GM13976 (cell line): ENCODE results near the gene RNF130.

Experiments
- DNase-seq: peaks from one replicate; pipeline ENCODE4 v3.0.0; 2012; ENCODE audit warnings: low spot score
- in situ Hi-C: fragments of 300-500 bp; cut with MboI; formaldehyde crosslinking; loops from one replicate; pipeline ENCODE4 v1.12.0; 2022; ENCODE audit warnings: low sequenced_read_pairs, mixed read lengths, inconsistent platforms; ENCODE audit not compliant: unreplicated experiment
- TF ChIP-seq, protein P1 (sequence below): IDR thresholded peaks from 2 replicates; pipeline ENCODE4 v1.5.1; 2012; ENCODE audit warnings: borderline replicate concordance, mild to moderate bottlenecking; ENCODE audit not compliant: insufficient read depth; ENCODE audit errors: extremely low read depth, missing control alignments, control extremely low read depth

RNF130 gene

DNA sequence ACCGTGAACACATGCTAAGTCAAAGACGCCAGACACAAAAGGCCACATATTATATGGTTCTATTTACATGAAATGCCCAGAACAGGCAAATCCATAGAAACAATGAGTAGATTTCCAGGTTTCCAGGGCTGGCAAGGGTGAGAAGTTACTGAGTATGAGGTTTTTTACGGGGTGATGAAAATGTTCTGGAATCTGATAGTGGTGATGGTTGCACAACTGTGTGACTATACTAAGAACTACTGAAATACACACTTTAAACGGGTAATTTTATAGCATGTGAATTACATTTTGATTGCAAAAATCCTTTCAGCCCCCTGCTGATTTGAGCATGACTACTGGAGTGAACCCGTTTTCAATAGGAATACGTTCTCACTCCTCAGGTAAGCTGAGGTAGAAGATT, 117.1 kb downstream of the RNF130 start:
- TF ChIP-seq, protein P1, sequence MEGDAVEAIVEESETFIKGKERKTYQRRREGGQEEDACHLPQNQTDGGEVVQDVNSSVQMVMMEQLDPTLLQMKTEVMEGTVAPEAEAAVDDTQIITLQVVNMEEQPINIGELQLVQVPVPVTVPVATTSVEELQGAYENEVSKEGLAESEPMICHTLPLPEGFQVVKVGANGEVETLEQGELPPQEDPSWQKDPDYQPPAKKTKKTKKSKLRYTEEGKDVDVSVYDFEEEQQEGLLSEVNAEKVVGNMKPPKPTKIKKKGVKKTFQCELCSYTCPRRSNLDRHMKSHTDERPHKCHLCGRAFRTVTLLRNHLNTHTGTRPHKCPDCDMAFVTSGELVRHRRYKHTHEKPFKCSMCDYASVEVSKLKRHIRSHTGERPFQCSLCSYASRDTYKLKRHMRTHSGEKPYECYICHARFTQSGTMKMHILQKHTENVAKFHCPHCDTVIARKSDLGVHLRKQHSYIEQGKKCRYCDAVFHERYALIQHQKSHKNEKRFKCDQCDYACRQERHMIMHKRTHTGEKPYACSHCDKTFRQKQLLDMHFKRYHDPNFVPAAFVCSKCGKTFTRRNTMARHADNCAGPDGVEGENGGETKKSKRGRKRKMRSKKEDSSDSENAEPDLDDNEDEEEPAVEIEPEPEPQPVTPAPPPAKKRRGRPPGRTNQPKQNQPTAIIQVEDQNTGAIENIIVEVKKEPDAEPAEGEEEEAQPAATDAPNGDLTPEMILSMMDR: no peak
- in situ Hi-C loops: no loop called here
- no peak for DNase-seq

DNA sequence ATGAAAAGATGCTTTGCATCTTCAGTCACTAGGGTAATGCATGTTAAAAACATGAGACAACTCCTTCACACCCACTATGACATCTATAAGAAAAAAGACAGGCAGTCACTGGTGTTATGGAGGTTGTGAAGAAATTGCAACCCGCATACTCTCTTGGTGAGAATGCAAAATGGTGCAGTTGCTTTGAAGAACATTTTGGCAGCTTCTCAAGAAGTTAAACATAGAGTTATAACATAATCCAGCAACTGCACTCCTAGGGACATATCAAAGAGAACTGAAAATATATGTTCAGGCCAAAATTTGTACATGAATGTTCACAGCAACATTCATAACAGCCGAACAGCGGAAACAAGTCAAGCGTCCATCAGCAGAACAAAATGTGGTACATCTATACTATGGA, 117.6 kb downstream of the RNF130 start:
- TF ChIP-seq, protein P1: no peak
- DNase-seq: no peak
- in situ Hi-C loops: no loop called here

DNA sequence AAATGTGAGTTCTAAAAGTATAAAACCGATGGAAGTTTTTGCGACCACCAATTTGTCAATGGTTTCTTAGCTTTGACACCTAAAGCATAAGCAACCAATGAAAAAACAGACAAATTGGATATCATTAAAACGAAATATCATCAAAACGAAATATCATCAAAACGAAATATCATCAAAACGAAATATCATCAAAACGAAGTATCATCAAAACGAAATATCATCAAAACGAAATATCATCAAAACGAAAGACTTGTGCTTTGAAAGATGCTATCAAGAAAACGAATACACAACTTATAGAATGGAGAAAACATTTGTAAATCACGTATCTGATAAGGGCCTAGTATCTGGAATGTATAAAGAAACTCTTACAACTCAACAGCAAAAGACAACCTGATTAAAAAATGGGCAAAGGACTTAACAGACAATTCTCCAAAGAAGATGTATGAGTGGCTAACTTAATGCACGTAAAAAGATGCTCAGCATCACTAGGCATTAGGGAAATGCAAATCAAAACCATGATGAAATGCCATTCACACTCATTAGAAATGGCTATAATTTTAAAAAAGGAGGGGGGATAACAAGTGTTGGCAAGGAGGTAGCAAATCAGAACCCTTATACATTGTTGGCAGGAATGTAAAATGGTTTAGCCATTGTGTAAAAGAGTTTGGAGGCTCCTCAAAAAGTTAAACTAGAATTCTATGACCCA, 134.4 kb downstream of the RNF130 start:
- TF ChIP-seq, protein P1: no peak
- DNase-seq: no peak
- in situ Hi-C loops: no loop called here

DNA sequence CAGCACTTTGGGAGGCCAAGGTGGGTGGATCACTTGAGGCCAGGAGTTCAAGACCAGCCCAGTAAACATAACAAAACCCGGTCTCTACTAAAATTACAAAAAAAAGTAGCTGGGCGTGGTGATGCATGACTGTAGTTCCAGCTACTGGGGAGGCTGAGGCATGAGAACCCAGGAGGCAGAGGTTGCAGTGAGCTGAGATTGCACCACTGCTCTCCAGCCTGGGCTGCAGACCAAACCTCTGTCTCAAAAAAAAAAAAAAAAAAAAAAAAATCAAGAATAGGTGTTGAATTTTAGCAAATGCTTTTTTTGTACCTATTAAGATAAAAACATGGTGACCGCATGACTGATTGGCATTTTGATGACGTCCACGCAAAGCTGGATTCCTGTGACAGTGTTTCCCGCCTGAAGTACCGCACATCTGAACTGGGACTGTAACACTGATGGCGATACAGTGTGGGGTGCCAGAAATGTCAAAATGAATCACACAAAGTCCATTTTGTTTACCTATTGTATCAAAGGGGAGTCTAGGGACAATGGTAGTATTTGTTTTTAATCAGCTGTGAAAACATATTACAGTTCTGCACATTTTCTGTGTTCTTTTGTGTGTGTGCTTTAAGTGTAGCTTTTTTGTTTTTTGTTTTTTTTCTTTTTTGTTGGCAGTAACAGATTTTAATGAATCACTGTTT, 140.6 kb downstream of the RNF130 start:
- TF ChIP-seq, protein P1: no peak
- no peak for DNase-seq
- in situ Hi-C loops: no loop called here

DNA sequence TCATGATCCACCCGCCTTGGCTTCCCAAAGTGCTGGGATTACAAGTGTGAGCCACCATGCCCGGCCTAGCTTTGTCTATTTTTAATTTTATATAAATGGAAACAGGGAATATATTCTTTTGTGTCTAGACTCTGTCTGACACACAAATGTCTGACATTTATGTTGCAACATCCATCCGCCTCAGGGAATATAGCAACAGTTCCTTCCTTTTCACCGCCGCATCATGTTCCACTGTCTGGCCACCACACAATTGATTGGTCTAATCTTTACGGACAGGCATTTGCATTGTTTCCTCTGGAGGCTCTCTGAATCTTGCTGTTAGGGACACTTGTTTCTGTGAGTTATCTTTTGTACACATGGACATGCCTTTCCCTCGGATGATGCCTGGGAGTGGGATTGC, 143.7 kb downstream of the RNF130 start:
- in situ Hi-C loops: no loop called here
- TF ChIP-seq, protein P1: no peak
- DNase-seq: no peak

DNA sequence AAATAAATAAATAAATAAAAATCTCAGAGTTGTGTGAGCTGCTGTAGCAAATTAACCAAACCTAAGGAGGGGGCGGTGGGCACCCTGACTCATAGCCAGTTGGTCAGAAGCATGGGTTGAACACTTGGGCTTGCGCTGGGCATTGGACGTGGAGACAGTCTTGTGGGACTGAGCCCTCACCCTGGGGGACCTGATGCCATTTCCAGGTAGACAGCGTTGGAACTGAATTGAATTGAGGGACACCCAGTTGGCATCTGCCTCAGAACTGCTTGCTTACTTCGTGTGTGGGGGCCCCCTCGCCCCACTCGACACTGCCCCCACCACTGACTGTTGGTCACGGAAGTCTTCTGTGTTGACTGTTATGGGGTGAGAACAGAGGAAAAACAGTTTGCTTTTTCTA, 144.9 kb downstream of the RNF130 start:
- DNase-seq: no peak
- TF ChIP-seq, protein P1: no peak
- in situ Hi-C loops: no loop called here
